IMR-90 (cell line): ENCODE data around the gene MAP3K5. TPM values are rescaled to one million over a fixed set of nuclear protein-coding genes. Genes with fewer than 3 reads are reported as not detected.
A peak's percentile ranks its signal among the peaks of the same experiment; 100 is the strongest.

Experiments used
- ATAC-seq: fragments of 200-7000 bp; cut with Tn5 transposase; 2 replicates; pipeline ENCODE4 v1.9.1; 2020; ENCODE audit warnings: low read depth, mild to moderate bottlenecking, moderate library complexity
- BruUV-seq: library from RNA; stranded (reverse); fragments of 400-500 nt; replicated peaks from 2 replicates; lab custom pipeline; 2021; lab: Mats Ljungman, UMichigan
- CTCF ChIA-PET: fragments of 300-600 bp; formaldehyde crosslinking; extraction: SDS; loops from one replicate; lab custom pipeline; 2021; ENCODE audit warnings: antibody characterized with exemption; lab: Yijun Ruan, JAX
- POLR2A ChIA-PET: fragments of 300-600 bp; sonication (Branson Sonifier 250); formaldehyde crosslinking; loops from one replicate; lab custom pipeline; 2022; ENCODE audit warnings: antibody characterized with exemption; ENCODE audit not compliant: unreplicated experiment; lab: Charles Lee
- DNase-seq: peaks from one replicate; pipeline ENCODE4 v3.0.0; 2013
- H2AFZ ChIP-seq: replicated peaks from 2 replicates; pipeline ENCODE3; 2013; ENCODE audit warnings: low read length, mild to moderate bottlenecking; ENCODE audit not compliant: poor library complexity
- H2AK5ac ChIP-seq: 2 replicates; pipeline ENCODE4 v1.6.1; 2013; ENCODE audit warnings: low read depth, low read length, inconsistent platforms
- H2AK9ac ChIP-seq: replicated peaks from 2 replicates; pipeline ENCODE3; 2013; ENCODE audit warnings: mild to moderate bottlenecking, low read depth, low read length, moderate library complexity; ENCODE audit not compliant: poor library complexity
- H2BK120ac ChIP-seq: 2 replicates; pipeline ENCODE4 v1.6.1; 2013; ENCODE audit warnings: low read depth, low read length, inconsistent platforms
- H2BK15ac ChIP-seq: 3 replicates; pipeline ENCODE4 v1.6.1; 2013; ENCODE audit warnings: low read depth, low read length, inconsistent platforms
- H2BK20ac ChIP-seq: 2 replicates; pipeline ENCODE4 v1.6.1; 2013; ENCODE audit warnings: low read depth, mild to moderate bottlenecking, inconsistent platforms, low read length, moderate library complexity
- H2BK5ac ChIP-seq: 2 replicates; pipeline ENCODE4 v1.6.1; 2013; ENCODE audit warnings: mild to moderate bottlenecking, low read depth, low read length, inconsistent platforms; ENCODE audit not compliant: poor library complexity, severe bottlenecking
- H3K14ac ChIP-seq: replicated peaks from 2 replicates; pipeline ENCODE4 v1.6.1; 2013; ENCODE audit warnings: low read depth, low read length, inconsistent platforms
- H3K18ac ChIP-seq: 2 replicates; pipeline ENCODE4 v1.6.1; 2013; ENCODE audit warnings: low read depth, low read length, control low read depth
- H3K23ac ChIP-seq: 2 replicates; pipeline ENCODE4 v1.6.1; 2013; ENCODE audit warnings: low read depth, low read length, inconsistent platforms
- H3K27ac ChIP-seq: 2 replicates; pipeline ENCODE4 v1.5.1; 2013; ENCODE audit warnings: mild to moderate bottlenecking, control low read depth, low read length; ENCODE audit not compliant: insufficient read depth
- H3K27me3 ChIP-seq: 2 replicates; pipeline ENCODE4 v1.6.1; 2013; ENCODE audit warnings: low read length; ENCODE audit not compliant: control insufficient read depth, insufficient read depth
- H3K36me3 ChIP-seq: 2 replicates; pipeline ENCODE4 v1.6.1; 2013; ENCODE audit warnings: low read length, mixed read lengths; ENCODE audit not compliant: control insufficient read depth, insufficient read depth
- H3K4ac ChIP-seq: 2 replicates; pipeline ENCODE4 v1.6.1; 2013; ENCODE audit warnings: low read depth, low read length, inconsistent platforms
- H3K4me1 ChIP-seq: 2 replicates; pipeline ENCODE4 v1.6.1; 2013; ENCODE audit warnings: low read length, mixed read lengths; ENCODE audit not compliant: control insufficient read depth, insufficient read depth
- H3K4me2 ChIP-seq: 2 replicates; pipeline ENCODE4 v1.6.1; 2013; ENCODE audit warnings: low read depth, mild to moderate bottlenecking, control low read depth, low read length, moderate library complexity
- H3K4me3 ChIP-seq: 2 replicates; pipeline ENCODE4 v1.5.1; 2013; ENCODE audit warnings: low read depth, mild to moderate bottlenecking, control low read depth, low read length, moderate library complexity; ENCODE audit not compliant: insufficient read depth
- H3K56ac ChIP-seq: 2 replicates; pipeline ENCODE4 v1.6.1; 2013; ENCODE audit warnings: low read length, inconsistent platforms; ENCODE audit not compliant: insufficient read depth; ENCODE audit errors: extremely low read depth
- H3K79me1 ChIP-seq, 2 experiments: 2 replicates each; pipeline ENCODE4 v1.6.1; 2013; ENCODE audit warnings: low read length in 2 of 2, inconsistent platforms in 1 of 2, low read depth in 1 of 2
- H3K9ac ChIP-seq: 2 replicates; pipeline ENCODE4 v1.6.1; 2013; ENCODE audit warnings: low read depth, low read length, control low read depth
- H3K9me1 ChIP-seq: 2 replicates; pipeline ENCODE4 v1.6.1; 2013; ENCODE audit warnings: low read length, inconsistent platforms; ENCODE audit not compliant: insufficient read depth
- H3K9me3 ChIP-seq: 2 replicates; pipeline ENCODE4 v1.6.1; 2013; ENCODE audit warnings: low read length; ENCODE audit not compliant: control insufficient read depth, insufficient read depth
- H4K20me1 ChIP-seq: 2 replicates; pipeline ENCODE4 v1.6.1; 2013; ENCODE audit warnings: low read length, inconsistent platforms; ENCODE audit not compliant: insufficient read depth
- H4K5ac ChIP-seq: 2 replicates; pipeline ENCODE4 v1.6.1; 2013; ENCODE audit warnings: mild to moderate bottlenecking, low read depth, low read length, control low read depth
- H4K8ac ChIP-seq, 2 experiments: 2 replicates each; pipeline ENCODE4 v1.6.1; 2013; ENCODE audit warnings: low read depth in 2 of 2, low read length in 2 of 2, control low read depth in 1 of 2, inconsistent platforms in 1 of 2
- H4K91ac ChIP-seq: 2 replicates; pipeline ENCODE4 v1.6.1; 2013; ENCODE audit warnings: low read depth, low read length, inconsistent platforms; ENCODE audit not compliant: insufficient read depth
- BHLHE40 ChIP-seq: fragments of 150-350 bp; IDR thresholded peaks from 2 replicates; pipeline ENCODE4 v1.6.1; 2016; ENCODE audit warnings: mild to moderate bottlenecking, low read depth, low read length
- CEBPB ChIP-seq: IDR thresholded peaks from 2 replicates; pipeline ENCODE4 v1.6.1; 2012; ENCODE audit warnings: low read depth, low read length, improper control_type of control experiment
- ELK1 ChIP-seq: fragments of 150-350 bp; IDR thresholded peaks from 2 replicates; pipeline ENCODE4 v1.6.1; 2016; ENCODE audit warnings: low read depth, mild to moderate bottlenecking, low read length, moderate library complexity, borderline replicate concordance
- FOS ChIP-seq: fragments of 150-350 bp; IDR thresholded peaks from 2 replicates; pipeline ENCODE4 v1.6.1; 2016; ENCODE audit warnings: low read depth, low read length
- MAFK ChIP-seq: IDR thresholded peaks from 2 replicates; pipeline ENCODE4 v1.6.1; 2012; ENCODE audit warnings: low read depth, low read length, improper control_type of control experiment
- MAZ ChIP-seq: IDR thresholded peaks from 2 replicates; pipeline ENCODE4 v1.6.1; 2012; ENCODE audit warnings: low read depth, mild to moderate bottlenecking, low read length, improper control_type of control experiment, moderate library complexity, borderline replicate concordance
- MXI1 ChIP-seq: IDR thresholded peaks from 2 replicates; pipeline ENCODE4 v1.6.1; 2012; ENCODE audit warnings: low read depth, mild to moderate bottlenecking, low read length, moderate library complexity, borderline replicate concordance
- RCOR1 ChIP-seq: IDR thresholded peaks from 2 replicates; pipeline ENCODE4 v1.6.1; 2012; ENCODE audit warnings: mild to moderate bottlenecking, low read length, improper control_type of control experiment; ENCODE audit not compliant: insufficient replicate concordance
- WGBS, 2 experiments: methylation state at CpG; one replicate each; pipeline versions ENCODE4 v1.1.5 to v1.1.7; 2013; ENCODE audit warnings: missing lambda C conversion rate in 2 of 2; ENCODE audit not compliant: insufficient read length in 1 of 2; ENCODE audit errors: extremely low coverage in 2 of 2; 5-methylcytosine and 5-hydroxymethylcytosine counted together
- dilution Hi-C: fragments of 300-500 bp; cut with HindIII; formaldehyde crosslinking; loops from one replicate; pipeline ENCODE4 v1.14.3; 2018; ENCODE audit warnings: low sequenced_read_pairs; ENCODE audit not compliant: unreplicated experiment
- in situ Hi-C: fragments of 300-500 bp; cut with MboI; formaldehyde crosslinking; loops from 3 replicates; pipeline ENCODE4 v1.14.3; 2019; ENCODE audit warnings: low sequenced_read_pairs, inconsistent platforms, mixed read lengths
- intact Hi-C: fragments of 100-400 bp; cut with micrococcal nuclease; formaldehyde crosslinking; loops from 2 replicates; pipeline ENCODE4 v1.10.0; 2022
- polyA plus RNA-seq, 3 experiments: library from polyadenylated mRNA; depleted of rRNA; stranded (reverse); fragments of >200 nt; gene quantifications; 2 replicates each; pipeline ENCODE4 v1.2.3, GENCODE V29; 2012; ENCODE audit warnings: low replicate concordance in 1 of 3
- total RNA-seq: library from RNA; depleted of rRNA; stranded (reverse); fragments of >200 nt; gene quantifications from 2 replicates; pipeline ENCODE4 v1.2.3, GENCODE V29; 2012

MAP3K5 gene
- total and polyA plus RNA-seq, 2 of the 4 experiments (the other 2 are of a cell fraction) = 5.4 to 17.6 TPM

DNA sequence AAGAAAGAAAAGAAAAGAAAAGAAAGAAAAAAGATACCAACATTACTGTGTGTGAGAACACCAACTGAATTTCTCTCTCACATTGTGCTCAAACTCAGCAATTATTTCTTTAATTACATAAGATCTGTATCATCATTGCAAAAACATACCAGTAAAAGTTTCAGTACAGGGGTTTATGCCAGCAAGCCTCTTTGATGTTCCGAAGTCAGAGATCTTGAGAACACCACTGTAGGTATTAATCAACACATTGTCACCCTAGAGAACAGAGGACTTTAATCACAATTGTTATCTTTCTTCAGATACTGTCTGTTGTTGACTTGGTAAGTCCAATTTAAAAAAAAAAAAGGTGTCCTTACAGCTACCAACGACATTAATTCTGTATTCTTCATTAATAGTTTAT, 181.1 kb downstream of the MAP3K5 start:
- intact Hi-C loops (loop anchor here (2.0 kb wide), 1 partner anchor 16 kb away; no protein-coding TSS in a partner anchor), dilution Hi-C loops (no loop called here), in situ Hi-C loops (no loop called here)
- TF ChIP-seq BHLHE40 (no peak), MAZ (no peak), MXI1 (no peak), FOS (no peak), CEBPB (no peak), ELK1 (no peak), MAFK (no peak), RCOR1 (no peak)
- Histone ChIP-seq H3K4ac (peak overlapping the region; percentile 95; the same call in 1 of the 2 replicates), H2AK9ac (no peak overlapping the region), H4K5ac (peak overlapping the region; percentile 38; the same call in 1 of the 2 replicates), H2BK20ac (peak overlapping the region; percentile 84; the same call in 1 of the 2 replicates), H3K27me3 (no peaks in the 10 kb centered on the region), H4K20me1 (no peaks in the 10 kb centered on the region), H2BK120ac (peak overlapping the region; percentile 98; the same call in 1 of the 2 replicates), H3K18ac (peak overlapping the region; percentile 60), H4K91ac (peak overlapping the region; percentile 90), H2BK5ac (peak overlapping the region; percentile 94), H2AK5ac (no peak overlapping the region), H3K23ac (peak overlapping the region; percentile 71; the same call in 1 of the 2 replicates), H3K36me3 (0 out of 2 replicates have a peak, but pooled peaks cover 2% of the 10 kb centered on the region), H3K79me1 (peaks cover 3 to 30% of the 10 kb centered on the region in 2 experiments; a peak in 3 of 4 replicates), H3K56ac (peak overlapping the region; percentile 50), H3K14ac (no peak overlapping the region; the same call in 1 of the 2 replicates), H3K4me1 (peaks cover 22% of the 10 kb centered on the region), H3K9me1 (peaks cover 18% of the 10 kb centered on the region), H3K4me3 (no peak overlapping the region), H3K27ac (peak overlapping the region; percentile 92), H3K4me2 (no peak overlapping the region), H4K8ac (peak overlapping the region; percentile 41 to 92; a peak in 3 of 4 replicates), H3K9me3 (no peaks in the 10 kb centered on the region), H3K9ac (no peak overlapping the region), H2AFZ (no peak overlapping the region), H2BK15ac (peak overlapping the region; percentile 51; the same call in 2 of the 3 replicates)
- POLR2A ChIA-PET = no interaction called here
- no TSS peak for BruUV-seq
- ATAC-seq = no peak
- WGBS, 2 experiments = no CpG with 5 or more reads among the region's 2 CpGs
- CTCF ChIA-PET = interaction anchor here (0.6 kb wide), 1 partner anchor 17 kb away, joined by 3 read pairs; no protein-coding TSS in a partner anchor
- no peak for DNase-seq
